SK-N-SH (cell line): Measurements from ENCODE around the gene IFIT1B. TPM values are rescaled to one million over a fixed set of nuclear protein-coding genes. Genes with fewer than 3 reads are reported as not detected.

Experiments used
- CTCF ChIA-PET: fragments of 300-600, 350-600 bp; formaldehyde crosslinking; extraction: SDS; loops from one replicate; lab custom pipeline; 2021; lab: Yijun Ruan, JAX
- POLR2A ChIA-PET: fragments of 350-600 bp; sonication (Branson Sonifier 250); formaldehyde crosslinking; extraction: SDS; loops from one replicate; lab custom pipeline; 2020; ENCODE audit warnings: antibody characterized with exemption, inconsistent platforms; lab: Yijun Ruan, JAX
- DNase-seq: peaks from one replicate; pipeline ENCODE4 v3.0.0; 2012
- H2AFZ ChIP-seq: fragments of 200-600 bp; sonication (generic); 2 replicates; pipeline ENCODE4 v1.8.1; 2016; ENCODE audit warnings: antibody characterized with exemption, mild to moderate bottlenecking, low read depth
- H3F3A ChIP-seq: fragments of 200-600 bp; sonication (generic); replicated peaks from 2 replicates; pipeline ENCODE3; 2016; ENCODE audit warnings: antibody characterized with exemption, mild to moderate bottlenecking; ENCODE audit not compliant: insufficient read depth
- H3K27ac ChIP-seq, 2 experiments: fragments of 200-500 bp in 1 of 2; fragments of 200-600 bp in 1 of 2; sonication (Bioruptor generic) in 1 of 2; sonication (generic), shearing (Covaris generic) in 1 of 2; 2 replicates each; pipeline versions ENCODE4 v1.5.1 to v1.6.1; 2014 to 2016; ENCODE audit warnings: low read depth in 2 of 2, inconsistent platforms in 1 of 2, low read length in 1 of 2, mild to moderate bottlenecking in 1 of 2, mixed read lengths in 1 of 2
- H3K27me3 ChIP-seq: fragments of 200-600 bp; sonication (generic), shearing (Covaris generic); 2 replicates; pipeline ENCODE4 v1.6.1; 2016; ENCODE audit warnings: mixed run types; ENCODE audit not compliant: insufficient read depth
- H3K36me3 ChIP-seq, 2 experiments: fragments of 200-500 bp in 1 of 2; fragments of 200-600 bp in 1 of 2; sonication (Bioruptor generic) in 1 of 2; sonication (generic) in 1 of 2; replicated peaks in 1 of 2; 2 replicates each; pipeline versions ENCODE3 to v1.5.1; 2014 to 2016; ENCODE audit warnings: low read length in 1 of 2, mild to moderate bottlenecking in 1 of 2; ENCODE audit not compliant: insufficient read depth in 2 of 2, control insufficient read depth in 1 of 2
- H3K4me1 ChIP-seq, 2 experiments: fragments of 200-500 bp in 1 of 2; fragments of 200-600 bp in 1 of 2; sonication (Bioruptor generic) in 1 of 2; sonication (generic), shearing (Covaris generic) in 1 of 2; 2 replicates each; pipeline versions ENCODE4 v1.5.1 to v1.6.1; 2014 to 2016; ENCODE audit warnings: low read depth in 1 of 2, low read length in 1 of 2, mixed run types in 1 of 2; ENCODE audit not compliant: insufficient read depth in 2 of 2, control insufficient read depth in 1 of 2
- H3K4me2 ChIP-seq: fragments of 200-600 bp; sonication (generic), shearing (Covaris generic); 2 replicates; pipeline ENCODE4 v1.6.1; 2017; ENCODE audit warnings: mixed run types
- H3K4me3 ChIP-seq, 2 experiments: fragments of 200-500 bp in 1 of 2; fragments of 200-600 bp in 1 of 2; sonication (Bioruptor generic) in 1 of 2; sonication (generic), shearing (Covaris generic) in 1 of 2; 2 replicates each; pipeline versions ENCODE4 v1.5.1 to v1.8.1; 2014 to 2016; ENCODE audit warnings: low read depth in 2 of 2, inconsistent platforms in 1 of 2, low read length in 1 of 2, mild to moderate bottlenecking in 1 of 2, mixed read lengths in 1 of 2, moderate library complexity in 1 of 2
- H3K79me2 ChIP-seq: fragments of 200-600 bp; sonication (generic); 2 replicates; pipeline ENCODE4 v1.8.1; 2017; ENCODE audit warnings: mild to moderate bottlenecking; ENCODE audit not compliant: insufficient read depth
- H3K9ac ChIP-seq: fragments of 200-600 bp; sonication (generic); 2 replicates; pipeline ENCODE4 v1.6.1; 2017; ENCODE audit warnings: mixed run types
- H3K9me2 ChIP-seq: fragments of 200-600 bp; sonication (generic); 2 replicates; pipeline ENCODE4 v1.6.1; 2017; ENCODE audit warnings: mixed run types
- H3K9me3 ChIP-seq: fragments of 200-600 bp; sonication (generic); 2 replicates; pipeline ENCODE4 v1.6.1; 2017; ENCODE audit warnings: mixed run types, mild to moderate bottlenecking, moderate library complexity
- H4K20me1 ChIP-seq: fragments of 200-600 bp; sonication (generic); 2 replicates; pipeline ENCODE4 v1.6.1; 2017; ENCODE audit warnings: mild to moderate bottlenecking, mixed run types; ENCODE audit not compliant: insufficient read depth
- CHD2 ChIP-seq: fragments of 150-350 bp; IDR thresholded peaks from 2 replicates; pipeline ENCODE4 v1.6.1; 2018; ENCODE audit warnings: low read length; ENCODE audit not compliant: partially characterized antibody
- ELF1 ChIP-seq: IDR thresholded peaks from 2 replicates; pipeline ENCODE4 v1.4.0; 2012
- EZH2phosphoT487 ChIP-seq: fragments of 200-600 bp; sonication (generic); IDR thresholded peaks from 2 replicates; pipeline ENCODE4 v1.6.1; 2017; ENCODE audit warnings: low read depth, mixed run types, mild to moderate bottlenecking, antibody characterized with exemption, moderate library complexity, borderline replicate concordance
- FOXJ3 ChIP-seq: sonication (generic); formaldehyde crosslinking; IDR thresholded peaks from 2 replicates; pipeline ENCODE4 v1.5.1; 2020; ENCODE audit warnings: mild to moderate bottlenecking, missing genetic modification reagents
- FOXM1 ChIP-seq: IDR thresholded peaks from 2 replicates; pipeline ENCODE4 v1.4.0; 2012; ENCODE audit warnings: low read depth, mild to moderate bottlenecking
- GABPA ChIP-seq: IDR thresholded peaks from 2 replicates; pipeline ENCODE4 v1.4.0; 2012; ENCODE audit warnings: low read depth, mild to moderate bottlenecking
- JUND ChIP-seq: IDR thresholded peaks from 2 replicates; pipeline ENCODE4 v1.4.0; 2012
- NFIC ChIP-seq: IDR thresholded peaks from 2 replicates; pipeline ENCODE4 v1.4.0; 2012; ENCODE audit warnings: borderline replicate concordance
- NRF1 ChIP-seq: IDR thresholded peaks from 2 replicates; pipeline ENCODE4 v1.6.1; 2012; ENCODE audit warnings: low read depth, mild to moderate bottlenecking, low read length
- POLR2AphosphoS5 ChIP-seq: IDR thresholded peaks from 2 replicates; pipeline ENCODE4 v1.6.1; 2012; ENCODE audit warnings: low read depth, low read length
- RCOR1 ChIP-seq: fragments of 150-350 bp; IDR thresholded peaks from 2 replicates; pipeline ENCODE4 v1.6.1; 2017; ENCODE audit warnings: antibody characterized with exemption, low read length
- RXRA ChIP-seq: IDR thresholded peaks from 2 replicates; pipeline ENCODE4 v1.4.0; 2012; ENCODE audit warnings: low read depth, mild to moderate bottlenecking, borderline replicate concordance
- SIN3A ChIP-seq: IDR thresholded peaks from 2 replicates; pipeline ENCODE4 v1.6.1; 2012; ENCODE audit warnings: low read depth, mild to moderate bottlenecking, low read length, moderate library complexity, borderline replicate concordance
- TCF12 ChIP-seq: IDR thresholded peaks from 2 replicates; pipeline ENCODE4 v1.4.0; 2012
- YY1 ChIP-seq: IDR thresholded peaks from 2 replicates; pipeline ENCODE4 v1.4.0; 2012; ENCODE audit warnings: low read depth, mild to moderate bottlenecking
- WGBS: methylation state at CpG from one replicate; pipeline ENCODE4 v1.1.6; 2017; ENCODE audit warnings: low lambda C conversion rate; 5-methylcytosine and 5-hydroxymethylcytosine counted together
- polyA plus RNA-seq, 3 experiments: library from polyadenylated mRNA; depleted of rRNA; stranded (reverse); fragments of >200 nt; gene quantifications; 2 replicates each; pipeline ENCODE4 v1.2.3, GENCODE V29; 2012
- TF ChIP-seq, protein P1 (sequence below): fragments of 200-600 bp; sonication (generic); IDR thresholded peaks from 2 replicates; pipeline ENCODE4 v1.6.1; 2017; ENCODE audit warnings: antibody characterized with exemption, mild to moderate bottlenecking, moderate library complexity
- TF ChIP-seq, protein P2 (sequence below): IDR thresholded peaks from 2 replicates; pipeline ENCODE4; 2012
- TF ChIP-seq, protein P3 (sequence below): IDR thresholded peaks from 2 replicates; pipeline ENCODE4 v1.4.0; 2012; ENCODE audit warnings: low read depth

IFIT1B gene
- polyA plus RNA-seq, 1 of the 3 experiments (the other 2 are of a cell fraction), result 0.03 TPM

DNA sequence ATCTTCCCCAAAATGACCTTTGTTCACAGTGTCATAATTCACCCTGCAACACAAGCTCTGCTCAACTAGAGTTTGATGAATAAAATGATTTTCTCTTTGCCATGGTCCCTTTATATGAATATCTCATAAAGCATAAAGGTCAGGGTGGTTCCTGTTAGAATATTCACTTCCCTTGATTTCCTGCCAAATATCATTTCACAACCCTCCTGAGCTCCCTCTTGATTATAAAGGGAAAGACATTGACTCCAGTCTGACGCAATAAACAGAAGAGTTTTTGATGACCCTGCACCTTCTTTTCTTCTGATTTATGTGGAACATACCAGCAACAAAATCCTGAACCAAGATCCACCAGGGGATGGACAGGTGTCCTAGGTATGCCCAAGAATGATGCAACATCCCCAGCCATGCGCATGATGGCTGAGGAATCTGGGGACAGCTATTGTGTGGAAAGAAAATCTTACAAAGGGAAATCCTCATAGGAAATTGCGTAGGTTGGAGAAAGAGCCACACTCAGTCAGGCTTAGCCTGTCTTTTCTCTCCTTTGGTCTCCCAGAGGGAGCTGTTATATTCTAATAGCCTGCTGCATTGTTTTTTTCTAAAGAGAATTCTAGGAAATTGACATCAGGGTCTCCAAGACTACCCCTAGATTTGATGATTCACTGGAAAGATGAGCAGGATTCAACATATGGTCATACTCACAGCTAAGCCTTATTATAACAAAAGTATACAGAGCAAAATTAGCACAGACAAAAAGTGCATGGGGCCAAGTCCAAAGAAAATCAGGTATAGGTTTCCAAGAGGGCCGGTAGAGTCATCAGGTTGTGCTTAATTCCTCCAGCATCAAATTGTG, 31.2 kb upstream of the IFIT1B start:
- Histone ChIP-seq H3K9me3 (no peaks in the 10 kb centered on the region), H3K79me2 (peaks cover 7% of the 10 kb centered on the region; the same call in 1 of the 2 replicates), H3K4me2 (no peak overlapping the region)
- TF ChIP-seq, protein P1, sequence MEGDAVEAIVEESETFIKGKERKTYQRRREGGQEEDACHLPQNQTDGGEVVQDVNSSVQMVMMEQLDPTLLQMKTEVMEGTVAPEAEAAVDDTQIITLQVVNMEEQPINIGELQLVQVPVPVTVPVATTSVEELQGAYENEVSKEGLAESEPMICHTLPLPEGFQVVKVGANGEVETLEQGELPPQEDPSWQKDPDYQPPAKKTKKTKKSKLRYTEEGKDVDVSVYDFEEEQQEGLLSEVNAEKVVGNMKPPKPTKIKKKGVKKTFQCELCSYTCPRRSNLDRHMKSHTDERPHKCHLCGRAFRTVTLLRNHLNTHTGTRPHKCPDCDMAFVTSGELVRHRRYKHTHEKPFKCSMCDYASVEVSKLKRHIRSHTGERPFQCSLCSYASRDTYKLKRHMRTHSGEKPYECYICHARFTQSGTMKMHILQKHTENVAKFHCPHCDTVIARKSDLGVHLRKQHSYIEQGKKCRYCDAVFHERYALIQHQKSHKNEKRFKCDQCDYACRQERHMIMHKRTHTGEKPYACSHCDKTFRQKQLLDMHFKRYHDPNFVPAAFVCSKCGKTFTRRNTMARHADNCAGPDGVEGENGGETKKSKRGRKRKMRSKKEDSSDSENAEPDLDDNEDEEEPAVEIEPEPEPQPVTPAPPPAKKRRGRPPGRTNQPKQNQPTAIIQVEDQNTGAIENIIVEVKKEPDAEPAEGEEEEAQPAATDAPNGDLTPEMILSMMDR, result no peak
- TF ChIP-seq CHD2 (no peak), FOXM1 (no peak), TCF12 (no peak), NFIC (no peak), SIN3A (no peak), NRF1 (no peak), RCOR1 (no peak)
- TF ChIP-seq, protein P2, sequence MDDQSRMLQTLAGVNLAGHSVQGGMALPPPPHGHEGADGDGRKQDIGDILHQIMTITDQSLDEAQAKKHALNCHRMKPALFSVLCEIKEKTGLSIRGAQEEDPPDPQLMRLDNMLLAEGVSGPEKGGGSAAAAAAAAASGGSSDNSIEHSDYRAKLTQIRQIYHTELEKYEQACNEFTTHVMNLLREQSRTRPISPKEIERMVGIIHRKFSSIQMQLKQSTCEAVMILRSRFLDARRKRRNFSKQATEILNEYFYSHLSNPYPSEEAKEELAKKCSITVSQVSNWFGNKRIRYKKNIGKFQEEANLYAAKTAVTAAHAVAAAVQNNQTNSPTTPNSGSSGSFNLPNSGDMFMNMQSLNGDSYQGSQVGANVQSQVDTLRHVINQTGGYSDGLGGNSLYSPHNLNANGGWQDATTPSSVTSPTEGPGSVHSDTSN, result no peak
- TF ChIP-seq, protein P3, sequence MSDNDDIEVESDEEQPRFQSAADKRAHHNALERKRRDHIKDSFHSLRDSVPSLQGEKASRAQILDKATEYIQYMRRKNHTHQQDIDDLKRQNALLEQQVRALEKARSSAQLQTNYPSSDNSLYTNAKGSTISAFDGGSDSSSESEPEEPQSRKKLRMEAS, result no peak
- TF ChIP-seq, all 33 proteins: peak for 0
- no peak for DNase-seq
- POLR2A ChIA-PET, result no interaction called here
- no peak overlapping the region for H2AFZ ChIP-seq
- WGBS, result 88% methylated on average over 4 of the region's 4 CpGs
- no peak overlapping the region for H3K27ac ChIP-seq
- H3K4me3 ChIP-seq, result no peak overlapping the region
- no peaks in the 10 kb centered on the region for H3K9me2 ChIP-seq
- peaks cover 2 to 26% of the 10 kb centered on the region in 2 experiments; a peak in 3 of 4 replicates for H3K4me1 ChIP-seq
- CTCF ChIA-PET, result interaction anchor here (1.2 to 3.0 kb wide), 3 partner anchors 23 to 129 kb away, joined by 4 to 12 read pairs (median 4); no protein-coding TSS in a partner anchor
- no peaks in the 10 kb centered on the region for H4K20me1 ChIP-seq
- H3K9ac ChIP-seq, result no peak overlapping the region
- H3K27me3 ChIP-seq, result no peaks in the 10 kb centered on the region
- no peaks in the 10 kb centered on the region for H3K36me3 ChIP-seq
- peaks cover 13% of the 10 kb centered on the region for H3F3A ChIP-seq

DNA sequence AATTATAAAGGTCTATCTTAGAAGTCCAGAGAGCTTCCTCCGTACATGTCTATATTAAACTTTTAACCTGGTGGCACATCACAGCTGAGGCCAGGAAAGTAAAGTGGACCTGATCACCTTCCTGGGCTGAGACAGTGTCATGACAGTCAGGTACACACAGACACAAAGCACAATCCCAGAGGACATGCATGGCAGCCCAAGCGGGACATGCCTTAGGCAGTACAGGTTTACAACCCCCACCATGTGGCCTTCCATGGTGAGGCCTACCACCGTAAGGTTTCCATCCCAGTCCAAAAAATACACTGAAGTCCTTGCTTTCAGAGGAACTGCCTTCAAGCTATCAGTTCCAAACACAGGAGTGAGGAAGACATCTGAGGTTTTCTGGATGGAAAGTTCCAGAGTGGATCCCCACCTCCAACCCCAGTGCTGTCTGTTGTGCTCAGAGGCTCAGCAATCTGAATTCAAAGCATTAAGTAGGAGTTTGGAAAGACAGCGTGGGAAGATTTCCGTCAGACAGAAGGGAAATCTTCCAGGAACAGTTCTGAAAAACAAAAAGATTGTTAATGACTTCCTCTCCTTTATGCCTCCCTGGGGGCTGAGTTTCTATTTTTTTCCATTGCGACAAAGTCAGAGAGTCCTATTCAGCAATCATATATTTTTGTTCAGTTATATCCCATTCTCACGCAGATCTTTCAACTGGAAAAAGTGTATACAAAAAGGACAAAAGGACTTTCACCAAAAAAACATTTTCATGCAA, 30.0 kb upstream of the IFIT1B start:
- Histone ChIP-seq H3K27ac (no peak overlapping the region), H3K4me3 (no peak overlapping the region), H3K9ac (no peak overlapping the region), H3F3A (peaks cover 24% of the 10 kb centered on the region), H3K27me3 (no peaks in the 10 kb centered on the region), H2AFZ (no peak overlapping the region; the same call in 1 of the 2 replicates), H3K9me3 (no peaks in the 10 kb centered on the region), H3K4me2 (no peak overlapping the region), H3K36me3 (no peaks in the 10 kb centered on the region)
- WGBS, result 95% methylated on average over 7 of the region's 7 CpGs
- DNase-seq, result no peak
- TF ChIP-seq FOXM1 (no peak), SIN3A (no peak), RXRA (no peak), POLR2AphosphoS5 (no peak), EZH2phosphoT487 (no peak), GABPA (no peak), YY1 (no peak), FOXJ3 (no peak), CHD2 (no peak), ELF1 (no peak), RCOR1 (no peak), JUND (no peak)
- TF ChIP-seq, all 33 proteins: peak for 0
- no peaks in the 10 kb centered on the region for H4K20me1 ChIP-seq
- ChIA-PET POLR2A (no interaction called here), CTCF (interaction anchor here (1.0 to 3.0 kb wide), 2 partner anchors 9 to 21 kb away, joined by 3 to 12 read pairs; no protein-coding TSS in a partner anchor)
- H3K79me2 ChIP-seq, result no peaks in the 10 kb centered on the region
- H3K4me1 ChIP-seq, result peaks cover 2 to 36% of the 10 kb centered on the region in 2 experiments; a peak in 3 of 4 replicates
- H3K9me2 ChIP-seq, result no peaks in the 10 kb centered on the region
